Spleen (tissue), 3 donors: ENCODE data around the gene AADACL2.

Experiments
- POLR2A ChIP-seq, 3 donors: fragments of 450-650 bp; IDR thresholded peaks; one replicate each; pipeline ENCODE4 v1.5.1; 2017; ENCODE audit warnings: antibody characterized with exemption in 3 of 3, mild to moderate bottlenecking in 1 of 3
- POLR2AphosphoS5 ChIP-seq, 3 donors: sonication (generic); formaldehyde crosslinking; IDR thresholded peaks; one replicate each; pipeline ENCODE4 v1.5.1; 2017; ENCODE audit warnings: antibody characterized with exemption in 3 of 3

DNA sequence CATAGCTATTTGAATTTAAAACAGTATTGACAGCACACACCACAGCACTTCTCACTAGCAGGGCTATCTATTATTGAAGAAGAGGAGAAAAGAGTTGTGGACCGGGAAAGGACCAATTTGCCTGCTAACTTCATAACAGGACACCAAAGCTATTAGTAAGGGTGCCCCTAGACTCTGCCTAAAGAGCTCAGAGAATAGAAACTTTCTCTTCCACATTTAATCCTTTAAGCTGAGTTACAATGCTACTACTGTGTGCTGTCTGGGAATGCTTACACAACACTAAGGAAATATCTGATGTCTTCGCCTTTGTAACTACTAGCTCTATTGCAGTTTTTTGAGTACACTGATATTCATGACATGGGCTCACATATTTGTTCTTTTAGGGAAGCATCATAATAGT is 66.7 kb downstream of the AADACL2 start:
- no peak for TF ChIP-seq POLR2AphosphoS5 (IDR thresholded peaks at IDR 0.05)
- TF ChIP-seq POLR2A (IDR thresholded peaks at IDR 0.05) = no peak
